Subcutaneous abdominal adipose tissue (tissue), 5 donors: ENCODE measurements around the gene NT5DC2.
A peak's percentile ranks its signal among the peaks of the same experiment; 100 is the strongest.

Source experiments
- H3K27ac ChIP-seq: one replicate; pipeline ENCODE4 v1.7.0; 2013; ENCODE audit warnings: low read depth, mild to moderate bottlenecking, inconsistent platforms, low read length, moderate library complexity
- H3K27me3 ChIP-seq, 5 donors: one replicate each; pipeline ENCODE4 v1.7.0; 2013; ENCODE audit warnings: low read length in 5 of 5, inconsistent platforms in 1 of 5; ENCODE audit not compliant: control insufficient read depth in 5 of 5, insufficient read depth in 4 of 5
- H3K36me3 ChIP-seq, 5 donors: one replicate each; pipeline ENCODE4 v1.7.0; 2013; ENCODE audit warnings: low read length in 5 of 5; ENCODE audit not compliant: control insufficient read depth in 5 of 5, insufficient read depth in 5 of 5
- H3K4me1 ChIP-seq, 5 donors: one replicate each; pipeline ENCODE4 v1.7.0; 2013; ENCODE audit warnings: low read length in 5 of 5, mild to moderate bottlenecking in 3 of 5, moderate library complexity in 1 of 5; ENCODE audit not compliant: control insufficient read depth in 5 of 5, insufficient read depth in 5 of 5
- H3K4me3 ChIP-seq, 5 donors: one replicate each; pipeline ENCODE4 v1.7.0; 2013; ENCODE audit warnings: low read length in 5 of 5, low read depth in 1 of 5
- H3K9ac ChIP-seq, 5 donors: one replicate each; pipeline ENCODE4 v1.7.0; 2013; ENCODE audit warnings: low read length in 5 of 5, mild to moderate bottlenecking in 4 of 5, moderate library complexity in 3 of 5
- H3K9me3 ChIP-seq, 5 donors: one replicate each; pipeline ENCODE4 v1.7.0; 2013; ENCODE audit warnings: low read length in 5 of 5; ENCODE audit not compliant: control insufficient read depth in 5 of 5
- donor health status: healthy.
- donor health status: healthy.
- donor health status: healthy.
- donor health status: healthy.
- donor health status: healthy.

Gene NT5DC2

GRCh38 chr3:52537726-52538421, 4.2 kb upstream of the NT5DC2 start:
- H3K4me3 ChIP-seq = peak overlapping the region; percentile 68 to 93 (median 83)
- H3K27ac ChIP-seq = peak overlapping the region; percentile 93
- H3K9ac ChIP-seq = peak overlapping the region in 4 of 5 donors; percentile 12 to 85 (median 72)
- no peaks in the 10 kb centered on the region for H3K27me3 ChIP-seq
- no peaks in the 10 kb centered on the region for H3K9me3 ChIP-seq
- peaks cover 9 to 60% (median 42%) of the 10 kb centered on the region in 5 donors for H3K4me1 ChIP-seq
- peaks cover 3 to 17% (median 7%) of the 10 kb centered on the region in 5 donors for H3K36me3 ChIP-seq

GRCh38 chr3:52537165-52537620, 3.5 kb upstream of the NT5DC2 start:
- Histone ChIP-seq H3K9me3 (no peaks in the 10 kb centered on the region), H3K4me3 (peak overlapping the region; percentile 68 to 93 (median 83)), H3K36me3 (peaks cover 3 to 16% (median 7%) of the 10 kb centered on the region in 5 donors), H3K9ac (peak overlapping the region; percentile 12 to 85 (median 77)), H3K4me1 (peaks cover 11 to 67% (median 48%) of the 10 kb centered on the region in 5 donors), H3K27me3 (no peaks in the 10 kb centered on the region), H3K27ac (peak overlapping the region; percentile 93)

GRCh38 chr3:52536369-52537164, 2.9 kb upstream of the NT5DC2 start, which contains the start of gene UQCC5:
TSS of gene UQCC5 (plus strand) at chr3:52536605. CDS start at chr3:52536756, 151 bp downstream.
- Histone ChIP-seq H3K9me3 (no peaks in the 10 kb centered on the region), H3K27ac (peak within 1 kb of the TSS; percentile 93), H3K4me3 (peak within 1 kb of the TSS; percentile 68 to 93 (median 83)), H3K9ac (peak within 1 kb of the TSS; percentile 12 to 85 (median 77)), H3K27me3 (no peaks in the 10 kb centered on the region), H3K4me1 (peaks cover 12 to 73% (median 53%) of the 10 kb centered on the region in 5 donors), H3K36me3 (peaks cover 3 to 13% (median 7%) of the 10 kb centered on the region in 5 donors)

- Histone ChIP-seq H3K36me3 (peaks cover 3 to 8% (median 4%) of the 10 kb centered on the region in 5 donors), H3K9ac (no peak overlapping the region), H3K27ac (no peak overlapping the region), H3K4me3 (peak overlapping the region in 4 of 5 donors; percentile 25 to 83 (median 62)), H3K9me3 (no peaks in the 10 kb centered on the region), H3K4me1 (peaks cover 12 to 79% (median 58%) of the 10 kb centered on the region in 5 donors), H3K27me3 (no peaks in the 10 kb centered on the region)
Observed at GRCh38 chr3:52536112-52536368, 2.4 kb upstream of the NT5DC2 start.

- Histone ChIP-seq H3K4me1 (peaks cover 12 to 84% (median 63%) of the 10 kb centered on the region in 5 donors), H3K27me3 (no peaks in the 10 kb centered on the region), H3K36me3 (peaks cover 0 to 5% (median 0%) of the 10 kb centered on the region in 5 donors), H3K9ac (no peak overlapping the region), H3K9me3 (no peaks in the 10 kb centered on the region), H3K4me3 (peak overlapping the region in 3 of 5 donors; percentile 25 to 83 (median 68)), H3K27ac (no peak overlapping the region)
Observed at GRCh38 chr3:52535411-52536111, 1.9 kb upstream of the NT5DC2 start.

GRCh38 chr3:52534281-52535183, 875 bp upstream of the NT5DC2 start:
- peak overlapping the region in 4 of 5 donors; percentile 35 to 64 (median 44) for H3K9ac ChIP-seq
- H3K27me3 ChIP-seq = no peaks in the 10 kb centered on the region
- peaks cover 12 to 90% (median 73%) of the 10 kb centered on the region in 5 donors for H3K4me1 ChIP-seq
- no peak overlapping the region for H3K27ac ChIP-seq
- peak overlapping the region in 4 of 5 donors; percentile 50 to 66 (median 54) for H3K4me3 ChIP-seq
- no peaks in the 10 kb centered on the region for H3K9me3 ChIP-seq
- peaks cover 0 to 3% (median 0%) of the 10 kb centered on the region in 5 donors for H3K36me3 ChIP-seq

- Histone ChIP-seq H3K4me3 (peak overlapping the region; percentile 39 to 72 (median 55)), H3K27me3 (no peaks in the 10 kb centered on the region), H3K4me1 (peaks cover 11 to 78% (median 66%) of the 10 kb centered on the region in 5 donors), H3K36me3 (peaks cover 0 to 8% (median 4%) of the 10 kb centered on the region in 5 donors), H3K9ac (peak overlapping the region in 4 of 5 donors; percentile 41 to 51 (median 45)), H3K9me3 (no peaks in the 10 kb centered on the region), H3K27ac (peak overlapping the region; percentile 30)
Observed at GRCh38 chr3:52532838-52533622, 627 bp downstream of the NT5DC2 start.

- peak overlapping the region; percentile 30 for H3K27ac ChIP-seq
- H3K9ac ChIP-seq = peak overlapping the region in 2 of 5 donors; percentile 41 to 51
- no peaks in the 10 kb centered on the region for H3K27me3 ChIP-seq
- peaks cover 0 to 14% (median 10%) of the 10 kb centered on the region in 5 donors for H3K36me3 ChIP-seq
- no peaks in the 10 kb centered on the region for H3K9me3 ChIP-seq
- peaks cover 8 to 73% (median 60%) of the 10 kb centered on the region in 5 donors for H3K4me1 ChIP-seq
- peak overlapping the region; percentile 39 to 72 (median 55) for H3K4me3 ChIP-seq
Observed at GRCh38 chr3:52532517-52532837, 1.2 kb downstream of the NT5DC2 start.
